Uterus (tissue), 4 donors: ENCODE measurements around the gene STC2. TPM values are rescaled to one million over a fixed set of nuclear protein-coding genes. Genes with fewer than 3 reads are reported as not detected.

ENCODE experiments used
- DNase-seq, 2 donors: peaks; one replicate each; pipeline ENCODE4 v3.0.0-alpha.2; 2019 to 2020
- H3K27ac ChIP-seq, 2 donors: fragments of 200-600 bp; sonication (generic); 1 replicate in 1 of 2; 2 replicates in 1 of 2; pipeline ENCODE4 v1.5.1; 2016 to 2018
- H3K27me3 ChIP-seq, 2 donors: fragments of 200-600 bp; sonication (generic); one replicate each; pipeline ENCODE4 v1.5.1; 2018 to 2019; ENCODE audit warnings: control low read depth in 1 of 2
- H3K36me3 ChIP-seq, 2 donors: fragments of 200-600 bp; sonication (generic); one replicate each; pipeline ENCODE4 v1.5.1; 2019; ENCODE audit warnings: control low read depth in 1 of 2
- H3K4me1 ChIP-seq, 2 donors: fragments of 200-600 bp; sonication (generic); one replicate each; pipeline ENCODE4 v1.5.1; 2018 to 2019; ENCODE audit warnings: control low read depth in 1 of 2
- H3K4me3 ChIP-seq, 2 donors: fragments of 200-600 bp; sonication (generic); 1 replicate in 1 of 2; 2 replicates in 1 of 2; pipeline ENCODE4 v1.5.1; 2018 to 2019; ENCODE audit warnings: mild to moderate bottlenecking in 1 of 2
- H3K9me3 ChIP-seq, 2 donors: fragments of 200-600 bp; sonication (generic); one replicate each; pipeline ENCODE4 v1.5.1; 2019; ENCODE audit warnings: control low read depth in 1 of 2
- CTCF ChIP-seq, 4 experiments: fragments of 200-600 bp in 2 of 4; fragments of 450-650 bp in 2 of 4; sonication (generic) in 2 of 4; IDR thresholded peaks; one replicate each; pipeline ENCODE4 v1.5.1; 2016 to 2019; ENCODE audit warnings: antibody characterized with exemption in 4 of 4, mild to moderate bottlenecking in 2 of 4, moderate library complexity in 1 of 4
- POLR2A ChIP-seq, 2 donors: fragments of 450-650 bp; IDR thresholded peaks; one replicate each; pipeline ENCODE4 v1.6.1; 2016; ENCODE audit warnings: antibody characterized with exemption in 2 of 2, mild to moderate bottlenecking in 1 of 2, moderate library complexity in 1 of 2
- intact Hi-C: fragments of 100-400 bp; cut with DNase I; formaldehyde crosslinking; loops from one replicate; pipeline ENCODE4 v1.15.1; 2023; ENCODE audit warnings: low total_unique reads
- total RNA-seq, 4 donors: library from RNA; depleted of rRNA in 3 of 4; stranded (reverse); fragments of >200 nt in 3 of 4; gene quantifications; one replicate each; pipeline versions ENCODE4 v1.1.0 to v1.2.4, GENCODE V29; 2014 to 2023
- donor health status: DM: yes; HTN: yes; CAD: no.

Gene STC2
- total RNA-seq, 4 donors from 2014 or later, result 0.26 to 3.4 (median 1.5) TPM; not detected in 1

DNA sequence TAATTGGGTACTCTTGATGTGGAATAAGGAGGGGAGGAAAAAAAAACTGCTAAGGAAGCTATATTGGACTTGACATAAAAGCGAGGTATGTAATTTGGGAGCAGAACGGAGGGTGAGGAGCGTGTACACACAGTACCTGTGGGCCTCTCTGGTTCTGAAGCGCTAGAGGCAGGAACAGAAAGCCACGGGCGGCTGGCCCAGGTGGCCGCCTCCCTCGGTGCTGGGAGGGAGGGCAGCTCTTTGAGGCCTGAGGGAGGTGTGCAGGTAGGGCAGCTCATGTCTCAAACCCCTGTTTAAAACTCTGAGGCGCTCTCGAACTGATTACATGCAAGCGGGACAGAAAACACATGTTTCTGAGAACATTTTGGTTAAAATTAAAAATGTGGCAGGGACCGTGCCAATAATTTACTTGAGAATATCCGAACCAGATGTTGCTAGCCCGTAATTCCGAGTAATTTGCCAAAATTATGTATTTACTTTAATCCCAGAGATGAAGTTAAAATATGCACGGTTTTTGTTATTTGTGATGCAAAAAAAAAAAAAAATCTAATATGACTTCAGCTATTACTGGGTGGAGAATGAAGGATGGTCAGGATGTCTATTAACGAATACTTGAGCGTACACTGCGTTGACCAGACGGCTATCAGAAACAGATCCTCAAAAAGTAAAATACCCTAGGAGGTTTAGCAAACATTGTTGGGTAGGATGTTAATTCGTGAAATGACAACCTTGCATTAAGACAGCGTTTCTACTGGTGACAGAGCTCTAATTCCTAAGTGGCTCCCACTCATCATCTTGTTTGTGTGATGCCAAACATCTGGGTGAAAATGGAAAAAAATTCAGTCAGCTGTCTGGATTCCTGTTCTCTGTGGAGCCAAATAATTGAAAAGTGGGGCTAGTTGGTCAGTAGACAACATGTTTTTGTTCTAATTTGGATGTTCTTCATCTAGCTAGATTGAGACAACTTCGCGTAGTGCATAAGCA lies 24.4 kb upstream of the STC2 start:
- Histone ChIP-seq H3K9me3 (no peaks in the 10 kb centered on the region), H3K4me1 (no peaks in the 10 kb centered on the region), H3K27ac (no peak overlapping the region), H3K36me3 (no peaks in the 10 kb centered on the region), H3K27me3 (no peaks in the 10 kb centered on the region), H3K4me3 (no peak overlapping the region)
- TF ChIP-seq POLR2A (IDR thresholded peaks at IDR 0.05) (no peak), CTCF (IDR thresholded peaks at IDR 0.05) (no peak)
- intact Hi-C loops, result no loop called here
- DNase-seq, result no peak

- Histone ChIP-seq H3K27me3 (no peaks in the 10 kb centered on the region), H3K27ac (no peak overlapping the region), H3K4me1 (no peaks in the 10 kb centered on the region), H3K36me3 (no peaks in the 10 kb centered on the region), H3K4me3 (no peak overlapping the region), H3K9me3 (no peaks in the 10 kb centered on the region)
- no peak for DNase-seq
- TF ChIP-seq CTCF (IDR thresholded peaks at IDR 0.05), result no peak
- TF ChIP-seq POLR2A (IDR thresholded peaks at IDR 0.05), result no peak
- intact Hi-C loops, result no loop called here
Observed at GRCh38 chr5:173342813-173343755, 14.9 kb upstream of the STC2 start.

- no peaks in the 10 kb centered on the region for H3K9me3 ChIP-seq
- no peak overlapping the region for H3K27ac ChIP-seq
- TF ChIP-seq CTCF (IDR thresholded peaks at IDR 0.05) (no peak), POLR2A (IDR thresholded peaks at IDR 0.05) (no peak)
- intact Hi-C loops, result no loop called here
- no peaks in the 10 kb centered on the region for H3K36me3 ChIP-seq
- no peak overlapping the region for H3K4me3 ChIP-seq
- H3K27me3 ChIP-seq, result no peaks in the 10 kb centered on the region
- no peaks in the 10 kb centered on the region for H3K4me1 ChIP-seq
- DNase-seq, result no peak
Observed at GRCh38 chr5:173341961-173342430, 13.8 kb upstream of the STC2 start.

DNA sequence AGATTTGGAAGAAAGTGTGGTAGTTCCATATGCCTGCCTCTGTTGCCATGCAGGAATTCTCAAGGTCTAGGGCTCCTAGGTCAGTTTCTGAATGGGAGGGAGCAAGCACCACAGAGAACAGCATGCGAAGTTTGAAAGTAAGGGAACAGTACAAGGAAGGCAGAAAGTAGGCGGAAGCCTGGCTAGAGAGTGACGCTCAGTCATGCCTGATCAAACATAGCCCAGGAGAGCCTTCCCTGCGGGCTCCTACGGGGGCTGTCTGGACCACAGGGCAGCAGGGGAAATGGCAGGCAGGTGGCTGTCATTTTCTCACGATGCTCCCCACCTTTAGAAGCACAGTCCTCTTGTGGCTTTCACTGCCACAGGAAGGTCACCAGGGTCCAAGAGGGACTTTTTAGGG lies 12.8 kb upstream of the STC2 start:
- Histone ChIP-seq H3K36me3 (no peaks in the 10 kb centered on the region), H3K9me3 (no peaks in the 10 kb centered on the region), H3K4me1 (no peaks in the 10 kb centered on the region), H3K27ac (no peak overlapping the region), H3K27me3 (no peaks in the 10 kb centered on the region), H3K4me3 (no peak overlapping the region)
- TF ChIP-seq POLR2A (IDR thresholded peaks at IDR 0.05), result no peak
- TF ChIP-seq CTCF (IDR thresholded peaks at IDR 0.05), result no peak
- intact Hi-C loops, result no loop called here
- no peak for DNase-seq
